Lung (tissue), 12 donors: Measurements from ENCODE around the gene SOX9. TPM values are rescaled to one million over a fixed set of nuclear protein-coding genes. Genes with fewer than 3 reads are reported as not detected.
A peak's percentile ranks its signal among the peaks of the same experiment; 100 is the strongest.

Source experiments
- ATAC-seq: fragments of 200-7000 bp; cut with Tn5 transposase; one replicate; pipeline ENCODE4 v1.9.1; 2020; ENCODE audit warnings: moderate number of reproducible peaks; ENCODE audit not compliant: insufficient read depth, low FRiP score
- DNase-seq, 3 donors: peaks; one replicate each; pipeline ENCODE4 v3.0.0-alpha.2; 2013 to 2017
- H3K27ac ChIP-seq, 2 donors: one replicate each; pipeline ENCODE4 v1.5.1; 2013; ENCODE audit warnings: mild to moderate bottlenecking in 2 of 2, moderate library complexity in 2 of 2, control low read depth in 1 of 2, inconsistent platforms in 1 of 2, low read depth in 1 of 2, low read length in 1 of 2
- H3K27me3 ChIP-seq, 3 donors: one replicate each; pipeline ENCODE4 v1.5.1; 2013; ENCODE audit warnings: low read length in 2 of 3; ENCODE audit not compliant: control insufficient read depth in 3 of 3, insufficient read depth in 3 of 3
- H3K36me3 ChIP-seq, 4 donors: one replicate each; pipeline ENCODE4 v1.5.1; 2013; ENCODE audit warnings: low read length in 4 of 4, mild to moderate bottlenecking in 1 of 4, moderate library complexity in 1 of 4; ENCODE audit not compliant: control insufficient read depth in 4 of 4, insufficient read depth in 4 of 4
- H3K4me1 ChIP-seq, 5 donors: one replicate each; pipeline ENCODE4 v1.5.1; 2013; ENCODE audit warnings: low read length in 5 of 5, mild to moderate bottlenecking in 2 of 5, moderate library complexity in 1 of 5; ENCODE audit not compliant: control insufficient read depth in 5 of 5, insufficient read depth in 5 of 5
- H3K4me3 ChIP-seq: one replicate; pipeline ENCODE4 v1.5.1; 2013; ENCODE audit warnings: mild to moderate bottlenecking, control low read depth, moderate library complexity
- H3K9ac ChIP-seq, 2 donors: one replicate each; pipeline ENCODE4 v1.5.1; 2013; ENCODE audit warnings: low read length in 2 of 2, control low read depth in 1 of 2; ENCODE audit not compliant: insufficient read depth in 1 of 2
- H3K9me3 ChIP-seq, 4 donors: one replicate each; pipeline ENCODE4 v1.5.1; 2013; ENCODE audit warnings: low read length in 3 of 4, mild to moderate bottlenecking in 1 of 4, moderate library complexity in 1 of 4; ENCODE audit not compliant: control insufficient read depth in 4 of 4, insufficient read depth in 3 of 4
- CTCF ChIP-seq: IDR thresholded peaks from 2 replicates; pipeline ENCODE4 v1.5.1; 2012; ENCODE audit warnings: mild to moderate bottlenecking; ENCODE audit errors: control extremely low read depth, extremely low read depth
- whole genome bisulfite sequencing, 2 donors: extraction: QIAGEN DNeasy Blood & Tissue Kit; methylation state at CpG; one replicate each; pipeline ENCODE4 v1.1.7; 2013; 5-methylcytosine and 5-hydroxymethylcytosine counted together
- polyA plus RNA-seq, 2 donors: library from polyadenylated mRNA; stranded (reverse); fragments of 200-250 nt; gene quantifications; one replicate each; pipeline ENCODE4 v1.2.1, GENCODE V29; 2013
- total RNA-seq, 2 donors: library from RNA; depleted of rRNA in 1 of 2; stranded (reverse); fragments of >200 nt in 1 of 2; gene quantifications; one replicate each; pipeline ENCODE4 v1.2.1, GENCODE V29; 2014 to 2021
- donor health status: control.
- donor health status: control.
- donor health status: Bipolar disorder and iron deficiency.
- donor health status: healthy.
- donor health status: DM: yes; HTN: yes; CAD: no.

The SOX9 gene
- total and polyA plus RNA-seq, 4 donors = 2.3 to 19.2 (median 3.8) TPM

DNA sequence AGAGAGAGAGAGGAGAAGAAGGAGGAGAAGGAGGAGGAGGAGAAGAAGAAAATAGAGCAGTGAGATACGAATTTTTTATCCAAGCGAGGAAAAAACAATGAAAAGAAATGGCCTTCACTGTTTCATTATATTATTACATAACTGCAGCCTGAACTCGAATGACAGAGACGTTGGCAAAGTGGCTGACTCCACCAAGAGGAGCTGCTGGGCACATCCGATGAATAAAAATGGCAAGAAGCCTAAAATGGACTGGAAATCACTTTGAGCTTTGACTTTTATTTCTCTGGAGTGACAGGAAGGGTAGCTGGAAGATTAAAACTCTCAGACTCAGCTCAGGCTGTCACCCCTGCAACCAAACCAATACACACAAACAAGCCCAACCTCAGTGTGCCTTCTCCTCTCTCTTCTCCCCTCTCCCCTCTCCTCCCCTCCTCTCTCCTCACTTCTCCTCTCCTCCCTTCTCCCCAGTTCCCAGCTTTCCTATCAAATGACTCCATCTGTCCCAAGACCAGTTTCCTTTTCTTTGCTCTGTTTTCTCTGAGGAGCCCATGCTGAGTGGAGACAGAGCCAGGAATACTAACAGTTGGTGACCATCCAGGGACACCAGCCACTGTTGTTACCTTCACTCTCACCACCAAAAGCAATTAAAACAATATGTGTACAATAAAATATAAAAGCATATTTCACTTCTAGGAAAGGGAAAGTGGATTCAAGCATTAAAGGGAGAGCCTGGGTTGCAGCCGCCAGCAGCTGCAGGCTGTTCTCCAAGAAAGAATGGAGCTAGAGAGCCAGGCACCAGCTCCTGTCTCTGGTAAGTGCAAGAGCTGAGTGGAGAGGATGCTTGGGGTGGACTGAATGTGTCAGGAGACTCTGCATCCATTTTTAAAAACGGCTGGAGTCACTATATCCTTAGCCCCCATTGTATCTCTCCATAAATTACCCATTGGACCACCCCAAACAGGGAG, 51.2 kb downstream of the SOX9 start:
- Histone ChIP-seq H3K36me3 (no peaks in the 10 kb centered on the region), H3K27ac (no peak overlapping the region), H3K9me3 (no peaks in the 10 kb centered on the region), H3K27me3 (no peaks in the 10 kb centered on the region), H3K4me1 (peaks cover 0 to 19% (median 5%) of the 10 kb centered on the region in 5 donors), H3K4me3 (no peak overlapping the region), H3K9ac (no peak overlapping the region)
- ATAC-seq (no peak), DNase-seq (peak; percentile 19 to 49 (median 49))
- no peak for TF ChIP-seq CTCF
- WGBS, 2 donors = 55 to 63% methylated on average over 7 of the region's 7 CpGs

- Histone ChIP-seq H3K4me1 (peaks cover 0 to 23% (median 5%) of the 10 kb centered on the region in 5 donors), H3K27ac (no peak overlapping the region), H3K9me3 (no peaks in the 10 kb centered on the region), H3K36me3 (no peaks in the 10 kb centered on the region), H3K9ac (no peak overlapping the region), H3K4me3 (no peak overlapping the region), H3K27me3 (no peaks in the 10 kb centered on the region)
- DNase-seq (peak; percentile 46 to 53 (median 50)), ATAC-seq (no peak)
- TF ChIP-seq CTCF = no peak
- 54 to 58% methylated on average over 9 of the region's 9 CpGs for WGBS, 2 donors
Measured at GRCh38 chr17:72173499-72174116, 52.8 kb downstream of the SOX9 start.

- DNase-seq = no peak
- no peak for TF ChIP-seq CTCF
- Histone ChIP-seq H3K36me3 (no peaks in the 10 kb centered on the region), H3K9me3 (no peaks in the 10 kb centered on the region), H3K27me3 (peaks cover 0 to 3% (median 0%) of the 10 kb centered on the region in 3 donors), H3K9ac (no peak overlapping the region), H3K4me3 (no peak overlapping the region), H3K27ac (no peak overlapping the region), H3K4me1 (peaks cover 0 to 23% (median 5%) of the 10 kb centered on the region in 5 donors)
- ATAC-seq = no peak
- 89 to 90% methylated on average over 4 of the region's 4 CpGs for WGBS, 2 donors
Measured at GRCh38 chr17:72175263-72175662, 54.4 kb downstream of the SOX9 start.
